ENCODE data around the gene BSDC1. TPM values are rescaled to one million over a fixed set of nuclear protein-coding genes. Genes with fewer than 3 reads are reported as not detected.
A peak's percentile ranks its signal among the peaks of the same experiment; 100 is the strongest.

The BSDC1 gene
- total and polyA plus RNA-seq, 2 of the 13 experiments (the other 11 are each of a cell fraction or from before 2014, with no cell fraction given), result 40.3 to 64.2 TPM

GRCh38 chr1:32373996-32374592 is 20.1 kb downstream of the BSDC1 start:
- Histone ChIP-seq H3K27ac (ENCODE audit: extremely low read length, insufficient read depth, low read length) (no peak overlapping the region), H3K4me1 (ENCODE audit: insufficient read depth, low read length) (no peaks in the 10 kb centered on the region), H3K9ac (ENCODE audit: insufficient read depth, low read depth, low read length) (no peak overlapping the region), H2AFZ (ENCODE audit: low read length) (no peak overlapping the region), H3K9me3 (ENCODE audit: low read length) (no peaks in the 10 kb centered on the region), H3K4me3 (replicated peaks in 1 of 3; ENCODE audit: insufficient read depth in 1 of 3, low read depth in 2 of 3, low read length in 3 of 3) (no peak overlapping the region), H3K36me3 (replicated peaks in 1 of 2; ENCODE audit: control insufficient read depth in 1 of 2, insufficient read depth in 2 of 2, low read length in 2 of 2) (peaks cover 40 to 76% of the 10 kb centered on the region in 2 experiments), H4K20me1 (ENCODE audit: insufficient read depth, low read length) (no peaks in the 10 kb centered on the region), H3K4me2 (ENCODE audit: low read depth, low read length) (no peak overlapping the region), H3K79me2 (ENCODE audit: insufficient read depth, low read length) (no peaks in the 10 kb centered on the region), H3K27me3 (ENCODE audit: control insufficient read depth in 1 of 2, insufficient read depth in 2 of 2, low read length in 2 of 2) (no peaks in the 10 kb centered on the region)
- TF ChIP-seq, protein P1, sequence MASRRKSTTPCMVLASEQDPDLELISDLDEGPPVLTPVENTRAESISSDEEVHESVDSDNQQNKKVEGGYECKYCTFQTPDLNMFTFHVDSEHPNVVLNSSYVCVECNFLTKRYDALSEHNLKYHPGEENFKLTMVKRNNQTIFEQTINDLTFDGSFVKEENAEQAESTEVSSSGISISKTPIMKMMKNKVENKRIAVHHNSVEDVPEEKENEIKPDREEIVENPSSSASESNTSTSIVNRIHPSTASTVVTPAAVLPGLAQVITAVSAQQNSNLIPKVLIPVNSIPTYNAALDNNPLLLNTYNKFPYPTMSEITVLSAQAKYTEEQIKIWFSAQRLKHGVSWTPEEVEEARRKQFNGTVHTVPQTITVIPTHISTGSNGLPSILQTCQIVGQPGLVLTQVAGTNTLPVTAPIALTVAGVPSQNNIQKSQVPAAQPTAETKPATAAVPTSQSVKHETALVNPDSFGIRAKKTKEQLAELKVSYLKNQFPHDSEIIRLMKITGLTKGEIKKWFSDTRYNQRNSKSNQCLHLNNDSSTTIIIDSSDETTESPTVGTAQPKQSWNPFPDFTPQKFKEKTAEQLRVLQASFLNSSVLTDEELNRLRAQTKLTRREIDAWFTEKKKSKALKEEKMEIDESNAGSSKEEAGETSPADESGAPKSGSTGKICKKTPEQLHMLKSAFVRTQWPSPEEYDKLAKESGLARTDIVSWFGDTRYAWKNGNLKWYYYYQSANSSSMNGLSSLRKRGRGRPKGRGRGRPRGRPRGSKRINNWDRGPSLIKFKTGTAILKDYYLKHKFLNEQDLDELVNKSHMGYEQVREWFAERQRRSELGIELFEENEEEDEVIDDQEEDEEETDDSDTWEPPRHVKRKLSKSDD (CRISPR knock-in tag; IDR thresholded peaks at IDR 0.05; ENCODE audit: low read depth), result no peak
- TF ChIP-seq, protein P2, sequence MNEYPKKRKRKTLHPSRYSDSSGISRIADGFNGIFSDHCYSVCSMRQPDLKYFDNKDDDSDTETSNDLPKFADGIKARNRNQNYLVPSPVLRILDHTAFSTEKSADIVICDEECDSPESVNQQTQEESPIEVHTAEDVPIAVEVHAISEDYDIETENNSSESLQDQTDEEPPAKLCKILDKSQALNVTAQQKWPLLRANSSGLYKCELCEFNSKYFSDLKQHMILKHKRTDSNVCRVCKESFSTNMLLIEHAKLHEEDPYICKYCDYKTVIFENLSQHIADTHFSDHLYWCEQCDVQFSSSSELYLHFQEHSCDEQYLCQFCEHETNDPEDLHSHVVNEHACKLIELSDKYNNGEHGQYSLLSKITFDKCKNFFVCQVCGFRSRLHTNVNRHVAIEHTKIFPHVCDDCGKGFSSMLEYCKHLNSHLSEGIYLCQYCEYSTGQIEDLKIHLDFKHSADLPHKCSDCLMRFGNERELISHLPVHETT (CRISPR knock-in tag; conservative IDR thresholded peaks at IDR 0.05), result no peak
- TF ChIP-seq MNT (IDR thresholded peaks at IDR 0.05) (no peak), SNAPC2 (CRISPR knock-in tag; IDR thresholded peaks at IDR 0.05) (no peak)
- TF ChIP-seq, protein P3, sequence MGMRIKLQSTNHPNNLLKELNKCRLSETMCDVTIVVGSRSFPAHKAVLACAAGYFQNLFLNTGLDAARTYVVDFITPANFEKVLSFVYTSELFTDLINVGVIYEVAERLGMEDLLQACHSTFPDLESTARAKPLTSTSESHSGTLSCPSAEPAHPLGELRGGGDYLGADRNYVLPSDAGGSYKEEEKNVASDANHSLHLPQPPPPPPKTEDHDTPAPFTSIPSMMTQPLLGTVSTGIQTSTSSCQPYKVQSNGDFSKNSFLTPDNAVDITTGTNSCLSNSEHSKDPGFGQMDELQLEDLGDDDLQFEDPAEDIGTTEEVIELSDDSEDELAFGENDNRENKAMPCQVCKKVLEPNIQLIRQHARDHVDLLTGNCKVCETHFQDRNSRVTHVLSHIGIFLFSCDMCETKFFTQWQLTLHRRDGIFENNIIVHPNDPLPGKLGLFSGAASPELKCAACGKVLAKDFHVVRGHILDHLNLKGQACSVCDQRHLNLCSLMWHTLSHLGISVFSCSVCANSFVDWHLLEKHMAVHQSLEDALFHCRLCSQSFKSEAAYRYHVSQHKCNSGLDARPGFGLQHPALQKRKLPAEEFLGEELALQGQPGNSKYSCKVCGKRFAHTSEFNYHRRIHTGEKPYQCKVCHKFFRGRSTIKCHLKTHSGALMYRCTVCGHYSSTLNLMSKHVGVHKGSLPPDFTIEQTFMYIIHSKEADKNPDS (CRISPR knock-in tag; IDR thresholded peaks at IDR 0.05), result no peak
- TF ChIP-seq, protein P4, sequence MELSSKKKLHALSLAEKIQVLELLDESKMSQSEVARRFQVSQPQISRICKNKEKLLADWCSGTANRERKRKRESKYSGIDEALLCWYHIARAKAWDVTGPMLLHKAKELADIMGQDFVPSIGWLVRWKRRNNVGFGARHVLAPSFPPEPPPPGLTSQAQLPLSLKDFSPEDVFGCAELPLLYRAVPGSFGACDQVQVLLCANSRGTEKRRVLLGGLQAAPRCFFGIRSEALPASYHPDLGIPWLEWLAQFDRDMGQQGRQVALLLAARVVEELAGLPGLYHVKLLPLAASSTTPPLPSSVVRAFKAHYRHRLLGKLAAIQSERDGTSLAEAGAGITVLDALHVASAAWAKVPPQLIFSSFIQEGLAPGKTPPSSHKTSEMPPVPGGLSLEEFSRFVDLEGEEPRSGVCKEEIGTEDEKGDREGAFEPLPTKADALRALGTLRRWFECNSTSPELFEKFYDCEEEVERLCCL (CRISPR knock-in tag; IDR thresholded peaks at IDR 0.05; ENCODE audit: borderline replicate concordance), result no peak
- TF ChIP-seq, protein P5, sequence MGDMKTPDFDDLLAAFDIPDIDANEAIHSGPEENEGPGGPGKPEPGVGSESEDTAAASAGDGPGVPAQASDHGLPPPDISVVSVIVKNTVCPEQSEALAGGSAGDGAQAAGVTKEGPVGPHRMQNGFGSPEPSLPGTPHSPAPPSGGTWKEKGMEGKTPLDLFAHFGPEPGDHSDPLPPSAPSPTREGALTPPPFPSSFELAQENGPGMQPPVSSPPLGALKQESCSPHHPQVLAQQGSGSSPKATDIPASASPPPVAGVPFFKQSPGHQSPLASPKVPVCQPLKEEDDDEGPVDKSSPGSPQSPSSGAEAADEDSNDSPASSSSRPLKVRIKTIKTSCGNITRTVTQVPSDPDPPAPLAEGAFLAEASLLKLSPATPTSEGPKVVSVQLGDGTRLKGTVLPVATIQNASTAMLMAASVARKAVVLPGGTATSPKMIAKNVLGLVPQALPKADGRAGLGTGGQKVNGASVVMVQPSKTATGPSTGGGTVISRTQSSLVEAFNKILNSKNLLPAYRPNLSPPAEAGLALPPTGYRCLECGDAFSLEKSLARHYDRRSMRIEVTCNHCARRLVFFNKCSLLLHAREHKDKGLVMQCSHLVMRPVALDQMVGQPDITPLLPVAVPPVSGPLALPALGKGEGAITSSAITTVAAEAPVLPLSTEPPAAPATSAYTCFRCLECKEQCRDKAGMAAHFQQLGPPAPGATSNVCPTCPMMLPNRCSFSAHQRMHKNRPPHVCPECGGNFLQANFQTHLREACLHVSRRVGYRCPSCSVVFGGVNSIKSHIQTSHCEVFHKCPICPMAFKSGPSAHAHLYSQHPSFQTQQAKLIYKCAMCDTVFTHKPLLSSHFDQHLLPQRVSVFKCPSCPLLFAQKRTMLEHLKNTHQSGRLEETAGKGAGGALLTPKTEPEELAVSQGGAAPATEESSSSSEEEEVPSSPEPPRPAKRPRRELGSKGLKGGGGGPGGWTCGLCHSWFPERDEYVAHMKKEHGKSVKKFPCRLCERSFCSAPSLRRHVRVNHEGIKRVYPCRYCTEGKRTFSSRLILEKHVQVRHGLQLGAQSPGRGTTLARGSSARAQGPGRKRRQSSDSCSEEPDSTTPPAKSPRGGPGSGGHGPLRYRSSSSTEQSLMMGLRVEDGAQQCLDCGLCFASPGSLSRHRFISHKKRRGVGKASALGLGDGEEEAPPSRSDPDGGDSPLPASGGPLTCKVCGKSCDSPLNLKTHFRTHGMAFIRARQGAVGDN (CRISPR knock-in tag; IDR thresholded peaks at IDR 0.05), result no peak
- no peak for ATAC-seq
- no peak for DNase-seq (ENCODE audit: low spot score)
- TSS peak; percentile 17 for BruUV-seq (replicated peaks)
- WGBS (ENCODE audit: low lambda C conversion rate), result 76% methylated on average over 1 of the region's 1 CpG
- FAIRE-seq, result no peak
- in situ Hi-C loops (cut with HindIII; ENCODE audit: extremely low pct_ligation_motif_present, low pct_unique_long_range_greater_than_20kb) (no loop called here), intact Hi-C loops (cut with micrococcal nuclease; ENCODE audit: unreplicated experiment) (no loop called here)
- POLR2A ChIA-PET, result interaction anchor here (1.4 kb wide), 1 partner anchor 22 kb away, joined by 3 read pairs; no protein-coding TSS in a partner anchor
- CTCF ChIA-PET (ENCODE audit: low intra/inter-chr PET ratio, low total read pairs), result no interaction called here

Measured in HepG2 (cell line).